Common myeloid progenitor, CD34-positive (primary cell): ENCODE results near the gene GSX2.
"Not testable (repeated sequence)": the region's sequence is repeated elsewhere in the genome, so short reads cannot be mapped to it uniquely, and the experiment has no call there.

Experiments
- CTCF ChIA-PET: fragments of 350-600 bp; sonication (Branson Sonifier 250); formaldehyde crosslinking; loops from one replicate; lab custom pipeline; 2021; ENCODE audit warnings: antibody characterized with exemption; lab: Charles Lee
- POLR2A ChIA-PET: fragments of 350-600 bp; sonication (Branson Sonifier 250); formaldehyde crosslinking; loops from one replicate; lab custom pipeline; 2021; ENCODE audit warnings: antibody characterized with exemption; lab: Charles Lee
- DNase-seq, 3 donors: peaks; one replicate each; pipeline versions ENCODE4 v3.0.0 to v3.0.0-alpha.2; 2013
- H3K27ac ChIP-seq, 2 experiments: 1 replicate in 1 of 2; 2 replicates in 1 of 2; pipeline ENCODE4 v1.7.0; 2013; ENCODE audit warnings: inconsistent platforms in 2 of 2, low read length in 2 of 2, mild to moderate bottlenecking in 2 of 2, low read depth in 1 of 2, moderate library complexity in 1 of 2; ENCODE audit not compliant: severe bottlenecking in 2 of 2, insufficient read depth in 1 of 2, poor library complexity in 1 of 2
- H3K27me3 ChIP-seq, 5 experiments: replicated peaks in 2 of 5; 1 replicate in 3 of 5; 2 replicates in 2 of 5; pipeline versions ENCODE4 v1.6.1 to v1.7.0; 2013; ENCODE audit warnings: low read length in 4 of 5, mild to moderate bottlenecking in 2 of 5, moderate library complexity in 2 of 5, inconsistent platforms in 1 of 5; ENCODE audit not compliant: insufficient read depth in 5 of 5, control insufficient read depth in 4 of 5
- H3K36me3 ChIP-seq, 4 experiments: 1 replicate in 2 of 4; 2 replicates in 2 of 4; pipeline versions ENCODE4 v1.6.1 to v1.7.0; 2013; ENCODE audit warnings: low read length in 3 of 4, control low read depth in 1 of 4, mild to moderate bottlenecking in 1 of 4; ENCODE audit not compliant: control insufficient read depth in 4 of 4, insufficient read depth in 4 of 4
- H3K4me1 ChIP-seq, 4 experiments: 1 replicate in 3 of 4; 2 replicates in 1 of 4; pipeline versions ENCODE4 v1.6.1 to v1.7.1; 2013; ENCODE audit warnings: low read length in 3 of 4, mild to moderate bottlenecking in 3 of 4, control low read depth in 1 of 4, inconsistent platforms in 1 of 4, moderate library complexity in 1 of 4; ENCODE audit not compliant: control insufficient read depth in 4 of 4, insufficient read depth in 4 of 4; ENCODE audit errors: control extremely low read depth in 1 of 4
- H3K4me3 ChIP-seq, 7 experiments: 1 replicate in 4 of 7; 2 replicates in 3 of 7; pipeline versions ENCODE4 v1.5.1 to v1.7.0; 2013; ENCODE audit warnings: mild to moderate bottlenecking in 7 of 7, low read length in 6 of 7, moderate library complexity in 6 of 7, inconsistent platforms in 2 of 7, low read depth in 2 of 7, control low read depth in 1 of 7; ENCODE audit not compliant: insufficient read depth in 4 of 7, control insufficient read depth in 1 of 7; ENCODE audit errors: extremely low read depth in 1 of 7
- H3K9me3 ChIP-seq, 5 experiments: 1 replicate in 4 of 5; 2 replicates in 1 of 5; pipeline versions ENCODE4 v1.6.1 to v1.7.1; 2013; ENCODE audit warnings: low read length in 4 of 5, mild to moderate bottlenecking in 2 of 5, inconsistent platforms in 1 of 5, low read depth in 1 of 5, moderate library complexity in 1 of 5; ENCODE audit not compliant: control insufficient read depth in 4 of 5, insufficient read depth in 2 of 5; ENCODE audit errors: control extremely low read depth in 1 of 5
- WGBS: methylation state at CpG from one replicate; pipeline ENCODE4 v1.1.5; 2013; ENCODE audit not compliant: insufficient coverage; 5-methylcytosine and 5-hydroxymethylcytosine counted together

Gene GSX2

GRCh38 chr4:54109241-54110018 is 9.5 kb downstream of the GSX2 start:
- peak overlapping the region in 1 of 7 experiments; percentile 6 for H3K4me3 ChIP-seq
- WGBS: 5% methylated on average over 46 of the region's 51 CpGs
- CTCF ChIA-PET: interaction anchor here (0.6 to 1.6 kb wide), 5 partner anchors 13 to 200 kb away, joined by 3 to 5 read pairs (median 3); no protein-coding TSS in a partner anchor
- no peaks in the 10 kb centered on the region for H3K36me3 ChIP-seq
- no peak overlapping the region for H3K27ac ChIP-seq
- H3K27me3 ChIP-seq: peaks cover 39 to 93% (median 69%) of the 10 kb centered on the region in 5 experiments
- H3K4me1 ChIP-seq: peaks cover 3 to 17% (median 7%) of the 10 kb centered on the region in 4 experiments
- H3K9me3 ChIP-seq: no peaks in the 10 kb centered on the region
- peak in 1 of 3 donors; percentile 42 for DNase-seq
- POLR2A ChIA-PET: no interaction called here

GRCh38 chr4:54110019-54110416 is 10.1 kb downstream of the GSX2 start:
- POLR2A ChIA-PET: no interaction called here
- CTCF ChIA-PET: interaction anchor here (1.0 to 1.6 kb wide), 2 partner anchors 27 to 201 kb away, joined by 3 to 4 read pairs; no protein-coding TSS in a partner anchor
- no peak for DNase-seq
- Histone ChIP-seq H3K36me3 (no peaks in the 10 kb centered on the region), H3K4me1 (peaks cover 3 to 17% (median 7%) of the 10 kb centered on the region in 4 experiments), H3K9me3 (no peaks in the 10 kb centered on the region), H3K4me3 (no peak overlapping the region), H3K27me3 (peaks cover 39 to 88% (median 67%) of the 10 kb centered on the region in 5 experiments), H3K27ac (no peak overlapping the region)
- 16% methylated on average over 7 of the region's 10 CpGs for WGBS

- WGBS: no CpG with 5 or more reads among the region's 1 CpG
- H3K27ac ChIP-seq, POLR2A ChIA-PET, H3K4me3 ChIP-seq, H3K9me3 ChIP-seq, CTCF ChIA-PET, H3K36me3 ChIP-seq, DNase-seq: not testable (repeated sequence)
- H3K27me3 ChIP-seq: peaks cover 20 to 56% (median 40%) of the 10 kb centered on the region in 5 experiments
- peaks cover 3 to 16% (median 7%) of the 10 kb centered on the region in 4 experiments for H3K4me1 ChIP-seq
Observed at GRCh38 chr4:54113206-54113605, 13.2 kb downstream of the GSX2 start.

GRCh38 chr4:54116246-54116645 is 16.3 kb downstream of the GSX2 start:
- CTCF ChIA-PET: interaction anchor here (1.2 kb wide), 1 partner anchor 11 kb away, joined by 3 read pairs; no protein-coding TSS in a partner anchor
- POLR2A ChIA-PET, H3K9me3 ChIP-seq, H3K4me1 ChIP-seq, DNase-seq, H3K36me3 ChIP-seq, H3K4me3 ChIP-seq, H3K27ac ChIP-seq: not testable (repeated sequence)
- H3K27me3 ChIP-seq: peaks cover 4 to 25% (median 14%) of the 10 kb centered on the region in 5 experiments
- WGBS: 100% methylated on average over 3 of the region's 6 CpGs

GRCh38 chr4:54118850-54119589 is 19.1 kb downstream of the GSX2 start:
- WGBS: 91% methylated on average over 2 of the region's 5 CpGs
- H3K27ac ChIP-seq: no peak overlapping the region
- H3K9me3 ChIP-seq: no peaks in the 10 kb centered on the region
- no peak for DNase-seq
- no peaks in the 10 kb centered on the region for H3K27me3 ChIP-seq
- no peak overlapping the region for H3K4me3 ChIP-seq
- H3K36me3 ChIP-seq: no peaks in the 10 kb centered on the region
- ChIA-PET POLR2A (no interaction called here), CTCF (interaction anchor here (1.2 to 1.6 kb wide), 3 partner anchors 8 to 17 kb away, joined by 3 to 4 read pairs (median 4); no protein-coding TSS in a partner anchor)
- no peaks in the 10 kb centered on the region for H3K4me1 ChIP-seq

GRCh38 chr4:54120518-54120917 is 20.6 kb downstream of the GSX2 start:
- Histone ChIP-seq H3K4me3 (no peak overlapping the region), H3K27me3 (no peaks in the 10 kb centered on the region), H3K36me3 (no peaks in the 10 kb centered on the region), H3K27ac (no peak overlapping the region), H3K9me3 (no peaks in the 10 kb centered on the region), H3K4me1 (no peaks in the 10 kb centered on the region)
- ChIA-PET CTCF (interaction anchor here (0.6 to 0.7 kb wide), 3 partner anchors 31 to 851 kb away, joined by 3 to 5 read pairs (median 5); no protein-coding TSS in a partner anchor), POLR2A (no interaction called here)
- DNase-seq: no peak
